HUES64 (cell line): ENCODE results near the gene FPR1.
"Not testable (repeated sequence)": the region's sequence is repeated elsewhere in the genome, so short reads cannot be mapped to it uniquely, and the experiment has no call there.

Experiments
- H3K27ac ChIP-seq: 2 replicates; pipeline ENCODE4 v1.7.0; 2013; ENCODE audit warnings: low read depth, low read length, inconsistent platforms
- H3K27me3 ChIP-seq: 2 replicates; pipeline ENCODE4 v1.6.1; 2013; ENCODE audit warnings: mild to moderate bottlenecking, low read length; ENCODE audit not compliant: insufficient read depth
- H3K36me3 ChIP-seq: 2 replicates; pipeline ENCODE4 v1.6.1; 2013; ENCODE audit warnings: mild to moderate bottlenecking, low read length; ENCODE audit not compliant: insufficient read depth
- H3K4me1 ChIP-seq: 2 replicates; pipeline ENCODE4 v1.6.1; 2013; ENCODE audit warnings: mild to moderate bottlenecking, low read length, moderate library complexity; ENCODE audit not compliant: insufficient read depth
- H3K4me3 ChIP-seq: 2 replicates; pipeline ENCODE4 v1.5.1; 2013; ENCODE audit warnings: mild to moderate bottlenecking, low read length, moderate library complexity
- H3K9ac ChIP-seq: 2 replicates; pipeline ENCODE4 v1.6.1; 2013; ENCODE audit warnings: mild to moderate bottlenecking, low read depth, low read length
- H3K9me3 ChIP-seq: 2 replicates; pipeline ENCODE4 v1.6.1; 2013; ENCODE audit warnings: low read depth, low read length; ENCODE audit not compliant: insufficient read depth
- WGBS: fragments of 150-250, 120-280 bp; methylation state at CpG from one replicate; pipeline ENCODE4 v1.1.7; 2013; ENCODE audit warnings: missing lambda C conversion rate; 5-methylcytosine and 5-hydroxymethylcytosine counted together

The FPR1 gene

DNA sequence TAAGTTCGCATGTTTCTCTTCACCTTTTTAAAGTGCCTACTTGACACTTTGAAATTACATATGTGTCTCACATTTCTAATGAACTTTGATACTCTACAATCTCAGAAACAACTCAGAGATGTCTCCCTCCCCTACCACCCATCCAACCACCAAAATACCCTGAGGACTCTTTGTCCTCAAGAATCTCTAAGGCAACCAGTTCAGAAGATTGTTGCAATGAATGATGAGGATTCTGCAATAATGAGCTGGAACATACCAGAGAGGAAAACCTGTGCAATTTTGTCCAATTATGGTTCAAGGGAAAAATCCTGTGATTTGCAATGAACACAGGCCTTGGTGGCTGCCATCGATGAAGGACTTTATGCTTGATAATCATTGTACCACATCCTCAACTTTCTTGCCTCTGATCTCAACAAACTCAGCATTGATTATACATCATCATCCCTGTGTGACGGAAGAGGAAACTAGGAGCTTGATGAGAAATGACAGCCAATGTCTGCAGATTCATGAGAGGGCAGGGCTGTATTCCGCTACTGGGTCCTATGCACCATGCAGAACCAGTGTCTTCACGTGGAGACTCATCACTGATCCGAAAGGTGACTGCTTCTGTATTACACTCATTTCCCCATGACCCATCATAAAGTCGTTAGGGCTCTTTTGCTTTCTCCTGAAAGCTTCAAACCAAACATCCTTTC lies 1.1 kb downstream of the FPR1 start:
- H3K9me3 ChIP-seq = peaks cover 2% of the 10 kb centered on the region; the same call in 1 of the 2 replicates
- no peaks in the 10 kb centered on the region for H3K27me3 ChIP-seq
- H3K4me3 ChIP-seq = no peak overlapping the region
- no peaks in the 10 kb centered on the region for H3K4me1 ChIP-seq
- 87% methylated on average over 7 of the region's 7 CpGs for WGBS
- no peak overlapping the region for H3K9ac ChIP-seq
- H3K36me3 ChIP-seq = no peaks in the 10 kb centered on the region
- no peak overlapping the region for H3K27ac ChIP-seq

DNA sequence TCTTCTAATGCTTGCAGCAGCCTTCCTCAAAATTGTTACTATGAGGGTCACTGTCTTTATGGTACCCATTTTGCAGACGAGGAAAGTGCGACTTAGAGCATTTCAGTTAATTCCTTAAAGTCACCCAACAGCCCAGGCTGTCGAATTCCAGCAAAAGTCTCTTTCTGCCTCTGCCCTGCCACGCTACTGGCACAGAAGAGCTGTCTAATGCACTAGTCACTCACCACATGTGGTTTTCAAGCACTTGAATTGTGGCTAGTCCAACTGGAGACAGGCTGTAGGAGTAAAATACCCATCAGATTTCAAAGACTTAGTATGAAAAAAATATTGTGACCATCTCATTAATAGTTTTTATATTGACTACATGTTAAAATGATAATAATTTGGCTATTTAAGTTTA lies 1.7 kb downstream of the FPR1 start:
- Histone ChIP-seq H3K4me3 (no peak overlapping the region), H3K27me3 (no peaks in the 10 kb centered on the region), H3K9me3 (peaks cover 2% of the 10 kb centered on the region; the same call in 1 of the 2 replicates), H3K9ac (no peak overlapping the region), H3K27ac (no peak overlapping the region), H3K36me3 (no peaks in the 10 kb centered on the region), H3K4me1 (no peaks in the 10 kb centered on the region)
- 92% methylated on average over 4 of the region's 4 CpGs for WGBS

DNA sequence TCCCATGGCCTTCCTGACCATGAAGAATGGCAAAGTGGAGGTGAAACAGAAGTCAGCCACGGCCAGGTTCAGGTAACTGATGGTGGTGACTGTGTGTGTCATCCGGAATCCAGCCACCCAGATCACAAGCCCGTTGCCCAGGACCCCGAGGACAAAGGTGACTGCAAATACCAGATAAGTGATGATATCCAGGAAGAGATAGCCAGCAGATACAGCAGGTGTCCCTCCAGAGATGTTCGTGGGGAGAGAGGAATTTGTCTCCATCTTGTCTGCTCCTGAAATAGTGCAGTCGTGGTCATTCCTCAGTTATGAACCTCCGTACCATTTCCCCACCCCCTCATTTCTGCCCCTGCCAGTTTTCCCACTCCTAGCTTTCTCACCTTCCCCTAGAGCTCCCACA lies 4.9 kb downstream of the FPR1 start:
- Histone ChIP-seq H3K9ac (no peak overlapping the region), H3K4me1 (no peaks in the 10 kb centered on the region), H3K36me3 (no peaks in the 10 kb centered on the region), H3K4me3 (no peak overlapping the region), H3K9me3 (peaks cover 2% of the 10 kb centered on the region; the same call in 1 of the 2 replicates), H3K27me3 (no peaks in the 10 kb centered on the region), H3K27ac (no peak overlapping the region)
- 92% methylated on average over 7 of the region's 7 CpGs for WGBS

DNA sequence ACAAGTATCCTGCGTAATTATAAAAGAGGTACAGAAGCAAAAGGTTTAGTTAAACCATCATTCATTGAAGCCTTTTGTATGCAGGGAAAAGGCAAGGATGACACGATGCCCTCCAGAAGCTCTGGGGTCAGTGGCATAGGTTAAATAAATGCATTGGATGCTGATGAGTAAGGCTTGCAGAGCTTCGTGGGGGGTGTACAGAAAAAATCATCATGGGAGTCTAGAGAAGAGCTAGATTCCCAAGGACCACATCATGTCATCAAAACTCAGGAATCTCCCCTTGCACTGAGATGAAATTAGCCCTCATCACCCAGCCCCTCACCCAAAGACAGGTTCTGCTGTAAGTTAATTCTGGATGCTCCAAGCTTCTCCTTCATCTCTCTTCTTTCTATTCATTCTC lies 8.3 kb downstream of the FPR1 start:
- Histone ChIP-seq H3K36me3 (no peaks in the 10 kb centered on the region), H3K27ac (no peak overlapping the region), H3K9me3 (no peaks in the 10 kb centered on the region), H3K4me1 (no peaks in the 10 kb centered on the region), H3K4me3 (no peak overlapping the region), H3K9ac (no peak overlapping the region), H3K27me3 (no peaks in the 10 kb centered on the region)
- WGBS = 87% methylated on average over 3 of the region's 3 CpGs

DNA sequence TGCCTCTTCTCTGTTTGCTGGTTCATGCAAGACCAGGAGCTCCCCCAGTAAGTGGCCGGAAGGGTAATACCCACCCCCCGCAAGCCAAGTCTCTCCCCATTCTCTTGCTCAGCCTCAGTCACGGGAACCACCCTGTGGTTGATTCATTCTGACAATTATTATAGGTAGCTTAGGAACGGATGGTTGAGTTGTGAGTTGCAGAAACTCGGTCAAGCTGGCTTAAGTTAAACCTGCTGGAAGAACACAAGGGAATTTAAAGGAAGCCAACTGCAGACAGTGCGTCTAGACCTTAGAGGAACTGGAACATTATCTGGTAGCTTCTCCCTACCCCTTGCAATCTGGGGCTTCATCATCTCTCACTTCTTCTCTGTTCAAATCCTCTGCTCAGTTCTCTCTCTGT lies 8.9 kb downstream of the FPR1 start:
- 81% methylated on average over 6 of the region's 6 CpGs for WGBS
- Histone ChIP-seq H3K36me3 (no peaks in the 10 kb centered on the region), H3K9me3 (no peaks in the 10 kb centered on the region), H3K9ac (no peak overlapping the region), H3K27me3 (no peaks in the 10 kb centered on the region), H3K4me3 (no peak overlapping the region), H3K27ac (no peak overlapping the region), H3K4me1 (no peaks in the 10 kb centered on the region)

DNA sequence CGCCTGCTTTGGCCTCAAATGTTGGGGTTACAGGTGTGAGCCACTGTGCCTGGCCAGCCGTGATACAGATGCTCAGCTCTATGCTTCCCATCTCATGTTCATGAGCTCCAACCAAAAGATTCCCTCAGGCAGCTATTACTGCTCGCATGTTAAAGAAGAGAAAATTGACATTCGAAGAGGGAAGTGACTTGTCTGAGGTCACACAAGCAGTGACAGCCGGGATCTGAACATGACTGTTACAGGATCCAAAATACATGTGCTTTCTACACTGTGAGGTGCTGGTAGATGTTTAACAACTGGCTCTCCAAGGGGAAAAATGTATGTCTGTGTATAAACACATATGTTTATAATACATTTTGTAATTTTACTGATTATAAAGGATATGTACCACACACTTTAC lies 11.3 kb downstream of the FPR1 start:
- Histone ChIP-seq H3K4me3 (no peak overlapping the region), H3K36me3 (no peaks in the 10 kb centered on the region), H3K9me3 (no peaks in the 10 kb centered on the region), H3K9ac (no peak overlapping the region), H3K27ac (no peak overlapping the region), H3K4me1 (no peaks in the 10 kb centered on the region), H3K27me3 (no peaks in the 10 kb centered on the region)
- 78% methylated on average over 5 of the region's 5 CpGs for WGBS

DNA sequence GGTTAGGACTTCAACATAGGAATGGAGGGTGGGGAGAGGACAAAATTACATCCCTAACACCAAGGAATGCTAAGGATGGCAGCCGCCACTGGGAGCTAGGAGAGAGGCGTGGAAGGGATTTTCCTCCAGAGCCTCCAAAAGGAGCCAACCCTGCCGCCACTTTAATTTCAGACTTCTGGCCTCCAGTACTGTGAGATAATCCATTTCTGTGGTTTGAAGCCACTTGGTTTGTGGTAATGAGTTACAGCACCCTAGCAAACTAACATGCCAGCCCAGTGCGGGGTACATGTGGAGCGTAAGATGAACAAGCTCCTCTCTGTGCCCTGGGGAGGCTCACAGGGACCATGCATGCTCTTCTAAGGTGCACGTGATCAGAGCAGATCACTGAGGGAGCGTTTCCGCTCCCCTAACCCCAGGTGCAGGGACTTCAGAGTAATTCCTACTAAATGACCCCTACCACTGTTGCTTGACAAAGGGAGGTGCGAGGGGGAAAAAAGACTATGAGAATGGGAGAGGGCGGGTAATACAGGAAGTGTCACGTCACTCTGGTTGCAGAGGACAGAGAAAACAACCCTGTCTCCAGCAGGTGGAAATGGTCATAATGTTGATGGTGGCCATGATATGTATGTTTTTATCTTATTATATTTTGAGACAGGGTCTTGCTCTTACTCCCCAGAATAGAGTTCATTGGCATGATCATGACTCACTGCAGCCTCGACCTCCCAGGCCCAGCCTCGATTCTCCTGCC lies 12.0 kb downstream of the FPR1 start:
- Histone ChIP-seq H3K9ac (no peak overlapping the region), H3K9me3 (no peaks in the 10 kb centered on the region), H3K27me3 (no peaks in the 10 kb centered on the region), H3K27ac (no peak overlapping the region), H3K4me3 (no peak overlapping the region), H3K36me3 (no peaks in the 10 kb centered on the region), H3K4me1 (no peaks in the 10 kb centered on the region)
- WGBS = 86% methylated on average over 13 of the region's 13 CpGs

DNA sequence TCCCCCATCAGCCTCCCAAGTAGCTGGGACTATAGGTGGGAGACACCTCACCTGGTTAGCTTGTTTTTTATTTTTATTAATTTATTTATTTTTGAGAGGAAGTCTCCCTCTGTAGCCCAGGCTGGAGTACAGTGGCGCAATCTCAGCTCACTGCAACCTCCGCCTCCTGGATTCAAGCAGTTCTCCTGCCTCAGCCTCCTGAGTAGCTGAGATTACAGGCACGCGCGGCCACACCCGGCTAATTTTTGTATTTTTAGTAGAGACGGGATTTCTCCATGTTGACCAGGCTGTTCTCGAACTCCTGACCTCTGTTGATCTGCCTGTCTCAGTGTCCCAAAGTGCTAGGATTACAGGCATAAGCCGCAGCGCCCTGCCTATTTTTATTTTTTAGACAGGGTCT lies 13.2 kb downstream of the FPR1 start:
- not testable (repeated sequence) for H3K9me3 ChIP-seq, H3K27me3 ChIP-seq, H3K36me3 ChIP-seq, H3K4me3 ChIP-seq, H3K4me1 ChIP-seq, H3K27ac ChIP-seq, H3K9ac ChIP-seq
- 96% methylated on average over 10 of the region's 10 CpGs for WGBS

DNA sequence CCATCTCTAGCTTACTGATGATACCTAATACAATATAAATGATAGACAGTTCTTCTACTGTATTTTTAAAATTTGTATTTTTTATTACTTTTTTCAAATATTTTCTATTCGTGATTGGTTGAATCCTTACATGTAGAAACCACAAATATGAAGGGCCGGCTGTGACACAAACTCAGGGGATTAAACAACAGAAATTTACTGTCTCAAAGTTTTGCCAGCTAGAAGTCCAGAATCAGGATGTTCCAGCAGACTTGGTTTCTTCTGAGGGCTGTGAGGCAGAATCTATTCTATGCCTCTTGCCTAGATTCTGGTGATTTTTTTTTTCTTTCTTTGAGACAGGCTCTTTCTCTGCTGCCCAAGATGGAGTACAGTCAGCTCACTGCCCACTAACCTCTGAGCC lies 13.8 kb downstream of the FPR1 start:
- Histone ChIP-seq H3K4me3 (no peak overlapping the region), H3K9me3 (no peaks in the 10 kb centered on the region), H3K36me3 (no peaks in the 10 kb centered on the region), H3K4me1 (peaks cover 4% of the 10 kb centered on the region; the same call in 1 of the 2 replicates), H3K27me3 (no peaks in the 10 kb centered on the region), H3K27ac (no peak overlapping the region), H3K9ac (no peak overlapping the region)
- WGBS = 88% methylated on average over 2 of the region's 2 CpGs

DNA sequence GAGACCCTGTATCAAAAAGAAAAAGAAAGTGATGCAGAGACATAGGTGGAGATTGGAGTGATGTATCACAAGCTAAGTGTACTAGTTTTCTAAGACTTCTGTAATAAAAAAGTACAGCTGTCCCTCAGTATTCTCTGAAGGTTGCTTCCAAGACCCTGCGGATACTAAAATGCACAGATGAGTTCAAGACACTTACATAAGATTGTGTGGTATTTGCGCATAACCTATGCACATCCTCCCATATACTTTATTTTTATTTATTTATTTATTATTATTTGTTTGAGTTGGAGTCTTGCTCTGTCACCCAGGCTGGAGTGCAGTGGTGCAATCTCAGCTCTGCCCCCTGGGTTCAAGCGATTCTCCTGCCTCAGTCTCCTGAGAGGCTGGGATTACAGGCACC lies 14.3 kb downstream of the FPR1 start:
- H3K36me3 ChIP-seq = no peaks in the 10 kb centered on the region
- H3K9ac ChIP-seq = no peak overlapping the region
- no peak overlapping the region for H3K27ac ChIP-seq
- 100% methylated on average over 2 of the region's 3 CpGs for WGBS
- H3K4me3 ChIP-seq = no peak overlapping the region
- no peaks in the 10 kb centered on the region for H3K27me3 ChIP-seq
- peaks cover 4% of the 10 kb centered on the region; the same call in 1 of the 2 replicates for H3K4me1 ChIP-seq
- no peaks in the 10 kb centered on the region for H3K9me3 ChIP-seq

DNA sequence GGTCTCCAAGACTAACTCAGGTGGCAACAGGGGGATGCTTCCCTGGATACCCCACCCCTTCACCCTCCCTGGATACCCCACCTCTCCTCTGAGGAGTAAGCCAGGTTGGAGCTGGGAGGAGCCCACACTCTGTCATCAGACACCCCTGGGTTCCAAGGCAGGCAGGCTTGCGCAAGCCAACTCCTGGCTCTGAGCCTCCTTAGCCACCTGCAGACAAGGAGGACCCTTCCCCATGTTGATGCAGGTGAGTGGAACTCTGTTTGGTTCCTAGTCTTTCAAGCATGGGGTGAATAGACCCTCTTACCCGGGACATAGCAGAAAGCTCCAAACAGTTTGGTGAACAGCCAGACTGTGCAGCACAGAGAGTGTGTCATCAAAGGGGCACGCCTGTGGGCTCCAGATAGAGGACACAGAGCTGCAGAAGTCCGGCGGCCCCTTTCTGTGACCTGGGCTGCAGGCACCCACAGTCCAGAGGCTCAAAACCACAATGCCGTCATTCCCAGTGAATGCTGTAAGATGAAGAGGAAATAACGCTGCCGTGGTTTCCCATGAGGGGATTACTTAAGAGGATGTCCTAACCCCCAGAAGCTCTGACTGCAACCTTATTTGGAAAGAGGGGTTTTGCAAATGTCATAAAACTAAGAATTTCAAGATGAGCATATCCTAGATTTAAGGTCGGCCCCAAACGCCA lies 15.8 kb downstream of the FPR1 start:
- Histone ChIP-seq H3K4me1 (peaks cover 4% of the 10 kb centered on the region; the same call in 1 of the 2 replicates), H3K27ac (no peak overlapping the region), H3K36me3 (no peaks in the 10 kb centered on the region), H3K9me3 (0 out of 2 replicates have a peak, but pooled peaks cover 4% of the 10 kb centered on the region), H3K9ac (no peak overlapping the region), H3K27me3 (no peaks in the 10 kb centered on the region), H3K4me3 (no peak overlapping the region)
- WGBS = 90% methylated on average over 10 of the region's 10 CpGs
